HL-60 (cell line): Measurements from ENCODE around the gene SLC35B4.

ENCODE experiments used
- DNase-seq, 2 experiments: peaks; one replicate each; pipeline ENCODE4 v3.0.0-alpha.2; 2010 to 2020; ENCODE audit warnings: low read depth in 1 of 2, low spot score in 1 of 2
- H3K27ac ChIP-seq: fragments of 250-450 bp; sonication (Bioruptor Pico); replicated peaks from 2 replicates; pipeline ENCODE4 v1.5.1; 2020; ENCODE audit warnings: mild to moderate bottlenecking, moderate library complexity
- H3K27me3 ChIP-seq: fragments of 250-450 bp; sonication (Bioruptor Pico); 2 replicates; pipeline ENCODE4 v1.5.1; 2021; ENCODE audit warnings: mild to moderate bottlenecking, moderate library complexity; ENCODE audit not compliant: insufficient read depth, poor library complexity, severe bottlenecking
- H3K4me3 ChIP-seq: replicated peaks from 2 replicates; pipeline ENCODE4 v1.5.1; 2011; ENCODE audit warnings: mild to moderate bottlenecking, control low read depth, low read length; ENCODE audit not compliant: insufficient read depth
- CTCF ChIP-seq: IDR thresholded peaks from one replicate; pipeline ENCODE4 v1.5.1; 2011; ENCODE audit warnings: low read length, control low read depth, inconsistent platforms; ENCODE audit not compliant: insufficient read depth
- GABPA ChIP-seq: IDR thresholded peaks from 2 replicates; pipeline ENCODE4 v1.6.1; 2012; ENCODE audit warnings: low read depth
- POLR2AphosphoS5 ChIP-seq: IDR thresholded peaks from 2 replicates; pipeline ENCODE4 v1.6.1; 2012; ENCODE audit warnings: low read depth
- REST ChIP-seq: IDR thresholded peaks from 2 replicates; pipeline ENCODE4 v1.6.1; 2012; ENCODE audit warnings: low read depth; ENCODE audit not compliant: insufficient replicate concordance
- SPI1 ChIP-seq: IDR thresholded peaks from 2 replicates; pipeline ENCODE4 v1.6.1; 2012; ENCODE audit warnings: low read depth, mild to moderate bottlenecking, borderline replicate concordance

Gene SLC35B4

GRCh38 chr7:134331393-134331792 lies 14.7 kb upstream of the SLC35B4 start:
- DNase-seq = no peak
- H3K4me3 ChIP-seq = no peak overlapping the region
- no peak overlapping the region for H3K27ac ChIP-seq
- no peak for TF ChIP-seq POLR2AphosphoS5
- no peak for TF ChIP-seq REST
- TF ChIP-seq CTCF = no peak
- TF ChIP-seq SPI1 = no peak
- TF ChIP-seq GABPA = no peak
- peaks cover 3% of the 10 kb centered on the region for H3K27me3 ChIP-seq

- Histone ChIP-seq H3K27me3 (peaks cover 3% of the 10 kb centered on the region), H3K27ac (no peak overlapping the region), H3K4me3 (no peak overlapping the region)
- DNase-seq = no peak
- TF ChIP-seq SPI1 (no peak), GABPA (no peak), CTCF (no peak), POLR2AphosphoS5 (no peak), REST (no peak)
Measured at GRCh38 chr7:134330974-134331373, 14.2 kb upstream of the SLC35B4 start.

- H3K27ac ChIP-seq = no peak overlapping the region
- no peak for TF ChIP-seq POLR2AphosphoS5
- TF ChIP-seq REST = no peak
- TF ChIP-seq SPI1 = no peak
- no peak for TF ChIP-seq GABPA
- no peak for TF ChIP-seq CTCF
- H3K27me3 ChIP-seq = peaks cover 3% of the 10 kb centered on the region
- no peak for DNase-seq
- no peak overlapping the region for H3K4me3 ChIP-seq
Measured at GRCh38 chr7:134329614-134330346, 13.1 kb upstream of the SLC35B4 start.
